BE2C (cell line): ENCODE results near the gene SRCAP.

ENCODE experiments used
- DNase-seq: peaks from one replicate; pipeline ENCODE4 v3.0.0-alpha.2; 2020
- H3K27me3 ChIP-seq: fragments of 250-450 bp; sonication (Bioruptor Pico); 2 replicates; pipeline ENCODE4 v1.5.1; 2020; ENCODE audit warnings: mild to moderate bottlenecking
- H3K36me3 ChIP-seq: fragments of 250-450 bp; sonication (Bioruptor Pico); 2 replicates; pipeline ENCODE4 v1.5.1; 2020; ENCODE audit warnings: mild to moderate bottlenecking
- H3K4me1 ChIP-seq: fragments of 250-450 bp; sonication (Bioruptor Pico); 2 replicates; pipeline ENCODE4 v1.5.1; 2020
- H3K4me3 ChIP-seq: 2 replicates; pipeline ENCODE4 v1.5.1; 2011; ENCODE audit warnings: low read depth, low read length
- H3K9me3 ChIP-seq: fragments of 250-450 bp; sonication (Bioruptor Pico); 2 replicates; pipeline ENCODE4 v1.5.1; 2020
- CTCF ChIP-seq: IDR thresholded peaks from 2 replicates; pipeline ENCODE4 v1.5.1; 2012; ENCODE audit warnings: mild to moderate bottlenecking, low read depth, low read length

The SRCAP gene

DNA sequence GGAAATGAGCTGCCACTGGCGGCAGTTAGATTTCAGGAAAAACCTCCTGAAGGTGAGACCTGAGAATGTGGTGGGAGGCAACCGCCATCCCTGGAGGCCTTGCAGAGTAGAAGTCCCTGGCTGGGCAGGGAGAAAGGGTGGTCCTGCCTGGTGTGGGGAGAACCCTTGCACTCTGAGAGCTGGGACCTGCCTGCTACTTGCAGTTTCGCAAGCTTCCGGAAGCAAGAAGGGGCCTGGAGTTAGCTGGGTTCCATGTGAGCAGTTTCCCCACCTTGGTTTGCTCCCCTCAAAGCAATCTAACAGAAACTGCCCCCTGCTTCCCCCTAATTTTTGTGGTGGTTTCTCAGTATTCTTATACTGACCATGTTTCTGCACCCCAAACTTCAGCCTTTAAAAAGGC is 81.6 kb downstream of the SRCAP start:
- H3K9me3 ChIP-seq = no peaks in the 10 kb centered on the region
- no peak for TF ChIP-seq CTCF
- no peaks in the 10 kb centered on the region for H3K27me3 ChIP-seq
- H3K4me1 ChIP-seq = peaks cover 3% of the 10 kb centered on the region; the same call in 1 of the 2 replicates
- H3K4me3 ChIP-seq = no peak overlapping the region
- H3K36me3 ChIP-seq = peaks cover 24% of the 10 kb centered on the region
- no peak for DNase-seq

DNA sequence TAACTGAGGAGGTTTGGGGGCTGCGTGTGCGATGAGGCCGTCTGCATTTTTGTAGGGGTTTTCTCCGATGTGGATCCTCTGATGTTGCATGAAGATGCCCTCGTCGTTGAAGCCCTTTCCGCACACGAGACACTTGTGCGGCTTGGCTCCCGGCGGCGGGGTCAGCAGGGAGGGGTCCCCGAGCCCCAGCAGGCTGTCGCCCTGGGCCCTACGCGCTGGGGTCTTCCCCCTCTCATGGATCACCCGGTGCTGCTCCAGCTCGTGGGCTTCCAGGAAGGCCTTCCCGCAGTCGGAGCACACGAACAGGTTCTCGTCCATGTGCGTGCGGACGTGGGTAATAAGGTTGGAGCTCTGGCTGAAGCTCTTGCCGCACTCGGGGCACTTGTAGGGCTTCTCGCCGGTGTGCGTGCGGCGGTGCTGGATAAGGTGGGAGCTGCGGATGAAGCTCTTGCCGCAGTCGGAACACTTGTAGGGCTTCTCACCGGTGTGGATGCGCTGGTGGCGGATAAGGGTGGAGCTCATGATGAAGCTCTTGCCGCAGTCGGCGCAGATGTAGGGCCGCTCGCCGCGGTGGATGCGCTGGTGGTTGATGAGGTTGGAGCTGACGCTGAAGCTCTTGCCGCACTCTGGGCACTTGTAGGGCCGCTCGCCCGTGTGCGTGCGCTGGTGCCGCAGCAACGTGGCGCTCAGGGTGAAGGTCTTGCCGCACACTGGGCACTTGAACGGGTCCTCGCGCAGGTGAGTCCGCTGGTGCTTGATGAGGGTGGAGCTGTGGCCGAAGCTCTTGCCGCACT is 83.7 kb downstream of the SRCAP start:
- DNase-seq = no peak
- Histone ChIP-seq H3K9me3 (no peaks in the 10 kb centered on the region), H3K27me3 (no peaks in the 10 kb centered on the region), H3K36me3 (peaks cover 24% of the 10 kb centered on the region), H3K4me1 (no peaks in the 10 kb centered on the region), H3K4me3 (no peak overlapping the region)
- no peak for TF ChIP-seq CTCF

- no peak for DNase-seq
- Histone ChIP-seq H3K9me3 (no peaks in the 10 kb centered on the region), H3K4me1 (no peaks in the 10 kb centered on the region), H3K36me3 (peaks cover 24% of the 10 kb centered on the region), H3K4me3 (no peak overlapping the region), H3K27me3 (no peaks in the 10 kb centered on the region)
- TF ChIP-seq CTCF = no peak
These were observed 84.5 kb downstream of the SRCAP start for GRCh38 chr16:30783280-30784109.

DNA sequence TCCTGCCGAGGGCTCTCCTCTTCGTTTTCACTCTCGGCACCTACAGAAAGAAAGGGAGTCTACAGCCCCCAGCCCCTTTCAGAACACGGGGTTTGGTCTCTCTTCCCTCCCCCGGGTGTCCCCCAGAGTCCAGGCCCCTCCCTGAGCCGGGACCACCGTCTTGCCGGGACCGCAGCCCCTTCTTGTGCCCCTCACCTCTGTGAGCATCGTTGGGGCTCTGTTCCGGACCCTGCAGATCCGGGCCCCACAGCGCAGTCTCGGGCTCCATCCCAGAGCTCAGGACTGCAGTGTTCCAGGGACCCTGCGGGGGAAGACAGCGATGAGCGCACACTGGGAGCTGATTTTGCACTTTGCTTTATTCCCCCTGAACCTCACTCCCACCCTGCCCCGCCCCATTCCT is 85.2 kb downstream of the SRCAP start:
- no peaks in the 10 kb centered on the region for H3K4me1 ChIP-seq
- H3K36me3 ChIP-seq = peaks cover 24% of the 10 kb centered on the region
- no peaks in the 10 kb centered on the region for H3K9me3 ChIP-seq
- no peak for DNase-seq
- H3K4me3 ChIP-seq = no peak overlapping the region
- no peaks in the 10 kb centered on the region for H3K27me3 ChIP-seq
- no peak for TF ChIP-seq CTCF

DNA sequence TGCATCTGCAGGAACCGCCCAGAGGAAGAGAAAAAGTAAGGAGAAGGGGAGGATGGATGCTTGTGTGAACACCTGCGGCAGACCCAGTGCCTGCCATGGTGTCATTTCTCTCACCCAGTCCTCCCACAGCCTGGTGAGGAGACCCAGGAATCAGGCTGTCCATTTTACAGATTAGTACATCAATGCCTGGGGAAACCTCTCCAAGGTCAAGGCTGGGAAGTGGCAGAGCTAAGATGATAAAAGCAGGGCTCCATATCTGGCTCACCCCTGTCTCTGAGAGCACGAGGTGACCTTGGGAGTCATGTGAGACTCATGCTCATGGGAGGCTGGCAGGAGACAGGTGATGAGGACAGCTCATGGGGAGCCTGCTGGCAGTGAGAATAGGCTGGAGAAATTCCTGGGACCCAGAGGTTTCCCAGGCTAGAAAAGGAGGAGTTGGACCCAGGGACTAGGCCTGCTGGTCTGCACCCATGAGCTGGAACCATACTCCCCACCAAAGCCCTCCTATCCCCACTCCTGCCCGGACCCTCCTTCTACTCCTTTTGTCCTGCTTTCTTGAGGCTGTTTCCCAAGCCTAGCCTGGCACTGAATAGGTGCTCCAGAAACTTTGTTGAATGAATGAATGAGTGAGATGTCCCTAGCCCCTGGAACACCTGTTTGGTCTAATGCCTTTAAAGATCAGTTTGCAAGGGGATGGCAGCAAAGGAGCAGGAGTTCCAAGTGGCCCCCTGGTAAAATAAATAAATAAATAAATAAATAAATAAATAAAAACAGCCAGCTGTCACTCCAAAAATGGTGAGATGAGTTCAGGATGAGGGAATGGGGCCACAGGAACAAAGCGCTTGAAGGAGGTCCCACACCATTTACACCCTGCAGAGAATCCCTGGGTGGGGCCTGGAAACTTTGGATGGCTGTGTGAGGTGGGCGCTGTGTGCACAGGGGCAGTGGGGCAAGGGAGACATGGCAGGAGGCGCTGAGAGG is 86.4 kb downstream of the SRCAP start:
- no peak for DNase-seq
- H3K4me3 ChIP-seq = peak overlapping the region; percentile 97
- H3K27me3 ChIP-seq = no peaks in the 10 kb centered on the region
- peaks cover 24% of the 10 kb centered on the region for H3K36me3 ChIP-seq
- no peaks in the 10 kb centered on the region for H3K9me3 ChIP-seq
- no peak for TF ChIP-seq CTCF
- H3K4me1 ChIP-seq = no peaks in the 10 kb centered on the region
